ENCODE results near the gene NT5DC1. TPM values are rescaled to one million over a fixed set of nuclear protein-coding genes. Genes with fewer than 3 reads are reported as not detected.
A peak's percentile ranks its signal among the peaks of the same experiment; 100 is the strongest.

Gene NT5DC1
- total RNA-seq, 1 donor from 2014 or later: 46.0 TPM

DNA sequence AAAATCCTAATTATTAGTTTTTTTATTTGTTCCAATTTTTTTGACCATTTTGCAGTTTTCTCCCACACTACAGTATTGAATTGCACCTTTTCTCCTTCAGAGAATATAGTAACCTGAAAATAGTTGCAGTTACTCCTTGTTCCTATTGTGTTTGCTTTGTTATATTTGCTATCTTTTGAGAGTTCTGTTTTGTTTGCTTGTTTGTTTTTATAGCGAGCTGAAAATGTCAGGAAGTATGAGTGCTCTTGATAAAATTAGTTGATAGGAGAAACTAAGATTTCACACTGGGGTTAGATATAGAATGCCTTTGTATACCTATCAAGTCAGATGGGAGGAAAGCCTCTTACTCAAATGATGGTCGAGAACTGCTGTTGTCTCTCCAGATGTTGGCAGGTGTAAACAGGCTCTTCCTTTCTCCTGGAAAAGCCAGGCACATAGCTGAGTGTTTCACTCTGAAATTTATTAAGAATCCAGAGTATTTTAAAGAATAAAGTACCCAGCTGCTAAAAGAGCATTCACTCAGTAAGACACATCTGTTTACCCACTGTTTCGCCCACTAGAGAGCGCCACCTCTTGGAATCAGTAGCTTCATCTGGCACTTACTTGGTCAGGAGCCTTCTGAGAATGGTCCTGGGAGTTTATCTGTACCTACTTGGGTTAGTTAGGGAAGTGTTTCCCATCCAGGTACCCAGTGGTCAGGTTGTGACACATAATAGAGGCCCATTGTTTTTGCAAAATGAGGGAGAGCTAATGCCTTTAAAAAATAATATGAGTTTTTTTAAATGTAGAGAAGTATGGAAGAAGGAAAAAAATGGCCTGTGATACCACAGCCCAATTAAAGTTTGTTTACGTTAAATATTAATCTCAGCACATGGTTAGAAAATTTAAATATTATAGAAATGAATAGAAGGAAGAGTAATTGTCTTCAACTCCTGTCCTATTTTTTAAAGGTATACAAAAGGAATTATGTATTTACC is 11.2 kb downstream of the NT5DC1 start:
- TF ChIP-seq, protein P1, sequence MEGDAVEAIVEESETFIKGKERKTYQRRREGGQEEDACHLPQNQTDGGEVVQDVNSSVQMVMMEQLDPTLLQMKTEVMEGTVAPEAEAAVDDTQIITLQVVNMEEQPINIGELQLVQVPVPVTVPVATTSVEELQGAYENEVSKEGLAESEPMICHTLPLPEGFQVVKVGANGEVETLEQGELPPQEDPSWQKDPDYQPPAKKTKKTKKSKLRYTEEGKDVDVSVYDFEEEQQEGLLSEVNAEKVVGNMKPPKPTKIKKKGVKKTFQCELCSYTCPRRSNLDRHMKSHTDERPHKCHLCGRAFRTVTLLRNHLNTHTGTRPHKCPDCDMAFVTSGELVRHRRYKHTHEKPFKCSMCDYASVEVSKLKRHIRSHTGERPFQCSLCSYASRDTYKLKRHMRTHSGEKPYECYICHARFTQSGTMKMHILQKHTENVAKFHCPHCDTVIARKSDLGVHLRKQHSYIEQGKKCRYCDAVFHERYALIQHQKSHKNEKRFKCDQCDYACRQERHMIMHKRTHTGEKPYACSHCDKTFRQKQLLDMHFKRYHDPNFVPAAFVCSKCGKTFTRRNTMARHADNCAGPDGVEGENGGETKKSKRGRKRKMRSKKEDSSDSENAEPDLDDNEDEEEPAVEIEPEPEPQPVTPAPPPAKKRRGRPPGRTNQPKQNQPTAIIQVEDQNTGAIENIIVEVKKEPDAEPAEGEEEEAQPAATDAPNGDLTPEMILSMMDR (IDR thresholded peaks at IDR 0.05): peak; percentile 34
- ATAC-seq: peak; percentile 52 to 58
- Histone ChIP-seq H3K36me3 (peaks cover 67% of the 10 kb centered on the region), H3K9me3 (no peaks in the 10 kb centered on the region), H3K4me3 (no peak overlapping the region), H3K27ac (no peak overlapping the region), H3K27me3 (ENCODE audit: low read depth) (no peaks in the 10 kb centered on the region), H3K4me1 (peaks cover 2% of the 10 kb centered on the region)
- no peak for DNase-seq
- intact Hi-C loops (cut with DNase I): no loop called here

DNA sequence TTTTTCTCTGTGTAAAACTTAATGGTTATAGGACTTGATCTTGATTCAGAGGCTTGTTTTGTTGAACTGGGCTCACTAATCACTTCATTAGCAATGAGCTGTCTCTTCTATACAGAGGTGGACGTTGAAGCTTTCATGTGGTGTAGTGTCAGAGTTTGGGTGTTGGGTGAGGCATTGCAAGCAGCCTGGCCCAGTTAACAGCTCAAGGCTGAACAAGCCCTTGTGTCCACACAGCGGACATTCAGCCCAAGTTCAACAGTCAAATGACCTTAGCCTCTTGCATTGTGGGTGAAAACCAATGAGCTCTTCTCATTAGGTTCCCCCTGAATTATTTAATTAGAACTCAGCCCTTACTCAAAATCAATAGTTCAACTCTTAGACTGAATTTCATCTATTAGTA is 12.7 kb downstream of the NT5DC1 start:
- intact Hi-C loops (cut with DNase I): no loop called here
- TF ChIP-seq, protein P1 (IDR thresholded peaks at IDR 0.05): no peak
- no peak for ATAC-seq

DNA sequence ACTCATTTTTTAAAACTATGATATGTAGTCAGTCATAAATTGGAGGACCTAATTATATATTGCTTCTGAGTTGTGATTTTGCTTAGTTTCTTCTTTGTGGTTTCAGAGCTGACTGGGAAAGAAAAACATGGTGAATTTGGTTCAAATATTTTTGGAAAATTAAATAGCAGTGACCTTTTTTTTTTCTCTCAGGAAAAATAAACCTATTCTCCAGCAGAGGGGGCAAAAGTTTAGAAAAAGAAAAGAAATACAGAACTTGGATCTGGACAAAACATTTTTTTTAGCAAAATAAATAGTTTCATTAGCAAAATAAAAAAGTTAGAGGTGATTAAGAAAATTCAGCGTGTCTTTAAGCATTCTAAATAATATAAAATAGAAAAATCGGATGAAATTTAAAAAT is 15.1 kb downstream of the NT5DC1 start:
- Histone ChIP-seq H3K4me1 (no peaks in the 10 kb centered on the region), H3K4me3 (no peak overlapping the region), H3K9me3 (no peaks in the 10 kb centered on the region), H3K27me3 (ENCODE audit: low read depth) (no peaks in the 10 kb centered on the region), H3K27ac (no peak overlapping the region), H3K36me3 (peaks cover 70% of the 10 kb centered on the region)
- ATAC-seq (no peak), DNase-seq (no peak)
- intact Hi-C loops (cut with DNase I): no loop called here
- TF ChIP-seq, protein P1 (IDR thresholded peaks at IDR 0.05): peak; percentile 17

More for the DNA sequence above, 12.7 kb downstream of the NT5DC1 start:
- no peak overlapping the region for H3K4me3 ChIP-seq
- H3K36me3 ChIP-seq: peaks cover 78% of the 10 kb centered on the region
- no peaks in the 10 kb centered on the region for H3K4me1 ChIP-seq
- no peak for DNase-seq
- H3K27ac ChIP-seq: no peak overlapping the region
- H3K27me3 ChIP-seq (ENCODE audit: low read depth): no peaks in the 10 kb centered on the region
- H3K9me3 ChIP-seq: no peaks in the 10 kb centered on the region

DNA sequence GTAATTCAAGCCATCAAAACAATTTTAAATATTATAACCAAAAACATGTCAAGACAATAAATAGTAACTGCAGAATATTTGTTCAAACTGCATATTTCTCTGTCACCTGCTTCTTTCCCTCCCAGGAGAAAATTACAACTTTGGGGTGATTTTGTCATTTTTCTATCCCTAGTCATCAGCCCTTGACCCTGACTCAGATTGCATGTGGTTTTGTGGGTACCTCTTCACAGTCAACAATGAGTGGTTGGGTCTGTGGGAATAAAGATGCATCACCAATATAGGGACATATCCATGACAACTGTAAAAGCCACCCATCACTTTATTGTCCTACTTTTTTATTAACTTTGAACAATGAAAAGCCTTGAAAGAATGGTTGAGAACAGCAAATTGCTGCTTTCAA is 18.0 kb downstream of the NT5DC1 start:
- no peaks in the 10 kb centered on the region for H3K4me1 ChIP-seq
- H3K36me3 ChIP-seq: peaks cover 48% of the 10 kb centered on the region
- H3K27ac ChIP-seq: no peak overlapping the region
- H3K27me3 ChIP-seq (ENCODE audit: low read depth): no peaks in the 10 kb centered on the region
- H3K4me3 ChIP-seq: no peak overlapping the region
- DNase-seq (no peak), ATAC-seq (no peak)
- intact Hi-C loops (cut with DNase I): no loop called here
- no peaks in the 10 kb centered on the region for H3K9me3 ChIP-seq
- TF ChIP-seq, protein P1 (IDR thresholded peaks at IDR 0.05): no peak

DNA sequence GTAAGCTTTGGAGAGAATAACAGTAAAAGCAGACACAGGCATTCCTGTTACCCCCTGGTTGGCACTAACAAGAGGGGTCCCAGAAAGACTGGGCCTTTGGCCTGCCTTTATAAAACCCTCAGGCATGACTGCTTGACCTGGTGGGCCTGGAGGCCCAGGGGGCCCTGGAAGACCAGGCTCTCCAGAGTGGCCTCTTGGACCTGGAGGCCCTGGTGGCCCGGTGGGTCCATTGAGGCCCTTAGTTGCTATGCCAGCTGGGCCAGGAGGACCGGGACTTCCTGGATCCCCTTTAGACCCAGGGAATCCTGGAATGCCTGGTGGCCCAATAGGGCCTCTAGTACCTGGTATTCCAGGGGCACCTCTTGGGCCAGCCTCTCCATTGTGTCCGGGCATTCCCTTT is 19.8 kb downstream of the NT5DC1 start:
- intact Hi-C loops (cut with DNase I): no loop called here
- no peak overlapping the region for H3K27ac ChIP-seq
- no peaks in the 10 kb centered on the region for H3K27me3 ChIP-seq (ENCODE audit: low read depth)
- no peak overlapping the region for H3K4me3 ChIP-seq
- peaks cover 34% of the 10 kb centered on the region for H3K36me3 ChIP-seq
- no peak for ATAC-seq
- H3K9me3 ChIP-seq: no peaks in the 10 kb centered on the region
- H3K4me1 ChIP-seq: no peaks in the 10 kb centered on the region
- TF ChIP-seq, protein P1 (IDR thresholded peaks at IDR 0.05): no peak
- no peak for DNase-seq

Measured in lower lobe of right lung (tissue), 2 donors.